OCI-LY7 (cell line): ENCODE measurements around the gene BORA. TPM values are rescaled to one million over a fixed set of nuclear protein-coding genes. Genes with fewer than 3 reads are reported as not detected.

Experiments
- BruUV-seq: library from RNA; stranded (reverse); fragments of 400-500 nt; replicated peaks from 2 replicates; lab custom pipeline; 2021; lab: Mats Ljungman, UMichigan
- CTCF ChIA-PET: fragments of 300-600 bp; sonication (Branson Sonifier 250); formaldehyde crosslinking; loops from one replicate; lab custom pipeline; 2022; ENCODE audit warnings: antibody characterized with exemption; ENCODE audit not compliant: unreplicated experiment; lab: Charles Lee
- POLR2A ChIA-PET: fragments of 300-600 bp; sonication (Branson Sonifier 250); formaldehyde crosslinking; loops from one replicate; lab custom pipeline; 2022; ENCODE audit warnings: antibody characterized with exemption; lab: Charles Lee
- DNase-seq: peaks from one replicate; pipeline ENCODE4 v3.0.0-alpha.2; 2015; ENCODE audit warnings: low spot score
- H2AFZ ChIP-seq: fragments of 200-600 bp; sonication (generic), shearing (Covaris generic); 2 replicates; pipeline ENCODE4 v1.6.1; 2014; ENCODE audit warnings: mild to moderate bottlenecking, antibody characterized with exemption, low read length, moderate library complexity
- H3K27ac ChIP-seq: fragments of 200-600 bp; sonication (generic); 2 replicates; pipeline ENCODE4 v1.5.1; 2014; ENCODE audit warnings: mixed run types, low read depth, mild to moderate bottlenecking, moderate library complexity, low read length, inconsistent platforms; ENCODE audit not compliant: poor library complexity, severe bottlenecking
- H3K36me3 ChIP-seq: fragments of 200-600 bp; sonication (generic); 2 replicates; pipeline ENCODE4 v1.6.1; 2014; ENCODE audit warnings: mild to moderate bottlenecking, antibody characterized with exemption, low read length, moderate library complexity, mixed read lengths; ENCODE audit not compliant: insufficient read depth
- H3K4me1 ChIP-seq: fragments of 200-600 bp; sonication (generic); 2 replicates; pipeline ENCODE4 v1.5.1; 2014; ENCODE audit warnings: mild to moderate bottlenecking, low read length; ENCODE audit not compliant: insufficient read depth, poor library complexity, severe bottlenecking
- H3K4me2 ChIP-seq: fragments of 200-600 bp; sonication (generic); 2 replicates; pipeline ENCODE4 v1.6.1; 2014; ENCODE audit warnings: mild to moderate bottlenecking, low read length
- H3K4me3 ChIP-seq: fragments of 200-600 bp; sonication (generic); 2 replicates; pipeline ENCODE4 v1.5.1; 2014; ENCODE audit warnings: mild to moderate bottlenecking, low read depth, low read length; ENCODE audit not compliant: poor library complexity, severe bottlenecking
- H3K79me2 ChIP-seq: fragments of 200-600 bp; sonication (generic); 2 replicates; pipeline ENCODE4 v1.6.1; 2016; ENCODE audit warnings: low read depth, mild to moderate bottlenecking, low read length, moderate library complexity, mixed read lengths; ENCODE audit not compliant: insufficient read depth
- H3K9me2 ChIP-seq: fragments of 200-600 bp; sonication (generic); 2 replicates; pipeline ENCODE4 v1.6.1; 2016; ENCODE audit warnings: mild to moderate bottlenecking, low read length, mixed read lengths; ENCODE audit not compliant: insufficient read depth
- H3K9me3 ChIP-seq: fragments of 200-600 bp; sonication (generic); 2 replicates; pipeline ENCODE4 v1.6.1; 2014; ENCODE audit warnings: mild to moderate bottlenecking, mixed run types, low read length, mixed read lengths
- H4K20me1 ChIP-seq: fragments of 200-600 bp; sonication (generic); 2 replicates; pipeline ENCODE4 v1.6.1; 2014; ENCODE audit warnings: mild to moderate bottlenecking, antibody characterized with exemption, low read length, moderate library complexity, mixed read lengths; ENCODE audit not compliant: insufficient read depth
- CTCF ChIP-seq: fragments of 200-600 bp; sonication (generic); conservative IDR thresholded peaks from 2 replicates; pipeline ENCODE4 v1.5.1; 2014; ENCODE audit warnings: mild to moderate bottlenecking, antibody characterized with exemption, low read length, moderate library complexity, mixed read lengths
- EZH2phosphoT487 ChIP-seq: fragments of 200-600 bp; sonication (generic); IDR thresholded peaks from 2 replicates; pipeline ENCODE4 v1.6.1; 2018; ENCODE audit warnings: low read depth, borderline replicate concordance, mild to moderate bottlenecking, mixed run types, antibody characterized with exemption, low read length, moderate library complexity, mixed read lengths
- intact Hi-C: fragments of 100-400 bp; cut with micrococcal nuclease; formaldehyde crosslinking; loops from one replicate; pipeline ENCODE4 v1.10.0; 2022; ENCODE audit not compliant: unreplicated experiment
- total RNA-seq, 2 experiments: library from RNA; depleted of rRNA in 1 of 2; stranded (reverse); fragments of >200 nt in 1 of 2; shearing (Covaris generic) in 1 of 2; gene quantifications; 2 replicates each; pipeline ENCODE4 v1.2.3, GENCODE V29; 2014 to 2022

BORA gene
- total RNA-seq, 2 experiments from 2014 or later, result 28.6 to 30.5 TPM

GRCh38 chr13:72726726-72727416 is 852 bp upstream of the BORA start:
- Histone ChIP-seq H3K4me2 (peak overlapping the region; percentile 86), H2AFZ (peak overlapping the region; percentile 41; the same call in 1 of the 2 replicates), H3K27ac (peak overlapping the region; percentile 76), H3K79me2 (peaks cover 95% of the 10 kb centered on the region), H3K4me3 (peak overlapping the region; percentile 100), H3K9me2 (no peaks in the 10 kb centered on the region), H3K9me3 (peaks cover 15% of the 10 kb centered on the region), H4K20me1 (peaks cover 23% of the 10 kb centered on the region), H3K4me1 (peaks cover 37% of the 10 kb centered on the region), H3K36me3 (peaks cover 68% of the 10 kb centered on the region)
- ChIA-PET CTCF (no interaction called here), POLR2A (interaction anchor here (0.7 kb wide), 2 partner anchors 14 to 1446 kb away, joined by 3 to 4 read pairs; no protein-coding TSS in a partner anchor)
- intact Hi-C loops, result loop anchor here (2.0 kb wide), 1 partner anchor 56 kb away; the partner anchor contains the start of gene PIBF1
- peak; percentile 70 for DNase-seq
- BruUV-seq, result no TSS peak
- TF ChIP-seq EZH2phosphoT487 (no peak), CTCF (no peak)

- BruUV-seq, result no TSS peak
- Histone ChIP-seq H3K9me3 (peaks cover 13% of the 10 kb centered on the region), H3K4me1 (peaks cover 34% of the 10 kb centered on the region), H3K27ac (peak overlapping the region; percentile 66), H3K4me3 (peak overlapping the region; percentile 100), H3K79me2 (peaks cover 94% of the 10 kb centered on the region), H3K4me2 (peak overlapping the region; percentile 83), H3K36me3 (peaks cover 68% of the 10 kb centered on the region), H2AFZ (peak overlapping the region; percentile 58; the same call in 1 of the 2 replicates), H3K9me2 (no peaks in the 10 kb centered on the region), H4K20me1 (peaks cover 11% of the 10 kb centered on the region)
- intact Hi-C loops, result no loop called here
- POLR2A ChIA-PET, result interaction anchor here (0.8 to 2.9 kb wide), 12 partner anchors 10 to 61 kb away, joined by 3 to 18 read pairs (median 4); no protein-coding TSS in a partner anchor
- DNase-seq, result no peak
- CTCF ChIA-PET, result no interaction called here
- no peak for TF ChIP-seq CTCF
- no peak for TF ChIP-seq EZH2phosphoT487
These were observed 525 bp downstream of the BORA start for GRCh38 chr13:72728290-72728605.

GRCh38 chr13:72737033-72737432 is 9.3 kb downstream of the BORA start:
- no peak overlapping the region for H3K4me2 ChIP-seq
- no peaks in the 10 kb centered on the region for H3K9me2 ChIP-seq
- H2AFZ ChIP-seq, result no peak overlapping the region
- POLR2A ChIA-PET, result interaction anchor here (3.6 kb wide), 1 partner anchor 8 kb away, joined by 18 read pairs; no protein-coding TSS in a partner anchor
- no peaks in the 10 kb centered on the region for H3K4me1 ChIP-seq
- no peaks in the 10 kb centered on the region for H4K20me1 ChIP-seq
- CTCF ChIA-PET, result no interaction called here
- no peak for DNase-seq
- H3K9me3 ChIP-seq, result peaks cover 2% of the 10 kb centered on the region
- H3K79me2 ChIP-seq, result peaks cover 71% of the 10 kb centered on the region; the same call in 1 of the 2 replicates
- no peak overlapping the region for H3K27ac ChIP-seq
- no TSS peak for BruUV-seq
- intact Hi-C loops, result loop anchor here (5.0 kb wide), 1 partner anchor 35 kb away; no protein-coding TSS in a partner anchor
- TF ChIP-seq EZH2phosphoT487 (no peak), CTCF (no peak)
- no peak overlapping the region for H3K4me3 ChIP-seq
- peaks cover 96% of the 10 kb centered on the region for H3K36me3 ChIP-seq
